Esophagus squamous epithelium (tissue), 4 donors: ENCODE measurements around the gene NR1H2.

Experiments
- CTCF ChIP-seq, 6 experiments: fragments of 450-650 bp in 4 of 6; fragments of 200-600 bp in 2 of 6; sonication (generic) in 2 of 6; IDR thresholded peaks; one replicate each; pipeline ENCODE4 v1.5.1; 2016 to 2019; ENCODE audit warnings: antibody characterized with exemption in 6 of 6, mild to moderate bottlenecking in 4 of 6, moderate library complexity in 4 of 6
- POLR2A ChIP-seq, 4 donors: fragments of 450-650 bp; IDR thresholded peaks; one replicate each; pipeline ENCODE4 v1.6.1; 2017; ENCODE audit warnings: antibody characterized with exemption in 4 of 4, mild to moderate bottlenecking in 4 of 4, moderate library complexity in 3 of 4

- TF ChIP-seq CTCF (IDR thresholded peaks at IDR 0.05) (no peak), POLR2A (IDR thresholded peaks at IDR 0.05) (no peak)
These were observed 14.8 kb upstream of the NR1H2 start for GRCh38 chr19:50361290-50362029.
